MM.1S (cell line): ENCODE results near the gene AANAT.

Experiments used
- DNase-seq: peaks from one replicate; pipeline ENCODE4 v3.0.0-alpha.2; 2015
- H2AFZ ChIP-seq: fragments of 300-600 bp; sonication (generic); 2 replicates; pipeline ENCODE4 v1.6.0; 2016; ENCODE audit warnings: antibody characterized with exemption, low read length
- H3F3A ChIP-seq: fragments of 300-600 bp; sonication (generic); 2 replicates; pipeline ENCODE4 v1.6.1; 2016; ENCODE audit warnings: mild to moderate bottlenecking, antibody characterized with exemption, low read length, moderate library complexity, mixed read lengths; ENCODE audit not compliant: insufficient read depth
- H3K27ac ChIP-seq: fragments of 300-600 bp; sonication (generic); 2 replicates; pipeline ENCODE4 v1.5.1; 2016; ENCODE audit warnings: mild to moderate bottlenecking, low read length
- H3K27me3 ChIP-seq: fragments of 300-600 bp; sonication (generic); replicated peaks from 2 replicates; pipeline ENCODE4 v1.6.0; 2016; ENCODE audit warnings: low read length; ENCODE audit not compliant: insufficient read depth
- H3K36me3 ChIP-seq: fragments of 300-600 bp; sonication (generic); replicated peaks from 2 replicates; pipeline ENCODE4 v1.6.1; 2016; ENCODE audit warnings: mild to moderate bottlenecking, low read length, mixed read lengths; ENCODE audit not compliant: insufficient read depth
- H3K4me1 ChIP-seq: fragments of 300-600 bp; sonication (generic); 2 replicates; pipeline ENCODE4 v1.6.1; 2016; ENCODE audit warnings: low read length, mixed read lengths
- H3K4me2 ChIP-seq: fragments of 300-600 bp; sonication (generic); 2 replicates; pipeline ENCODE4 v1.6.0; 2016; ENCODE audit warnings: low read depth, low read length
- H3K4me3 ChIP-seq: fragments of 300-600 bp; sonication (generic); 2 replicates; pipeline ENCODE4 v1.5.1; 2016; ENCODE audit warnings: low read length, mixed read lengths
- H3K79me2 ChIP-seq: fragments of 300-600 bp; sonication (generic); 2 replicates; pipeline ENCODE4 v1.6.1; 2016; ENCODE audit warnings: mixed run types, low read length, mixed read lengths
- H3K9ac ChIP-seq: fragments of 300-600 bp; sonication (generic); 2 replicates; pipeline ENCODE4 v1.6.1; 2016; ENCODE audit warnings: low read length, mixed read lengths
- H3K9me2 ChIP-seq: fragments of 300-600 bp; sonication (generic); replicated peaks from 2 replicates; pipeline ENCODE4 v1.6.1; 2016; ENCODE audit warnings: mild to moderate bottlenecking, low read length, mixed read lengths; ENCODE audit not compliant: insufficient read depth
- H3K9me3 ChIP-seq: fragments of 300-600 bp; sonication (generic); replicated peaks from 2 replicates; pipeline ENCODE4 v1.6.1; 2016; ENCODE audit warnings: mild to moderate bottlenecking, low read length, mixed read lengths; ENCODE audit not compliant: insufficient read depth
- H4K20me1 ChIP-seq: fragments of 300-600 bp; sonication (generic); 2 replicates; pipeline ENCODE4 v1.6.1; 2016; ENCODE audit warnings: mild to moderate bottlenecking, low read length, moderate library complexity, mixed read lengths; ENCODE audit not compliant: insufficient read depth
- CTCF ChIP-seq: fragments of 300-600 bp; sonication (generic); IDR thresholded peaks from 2 replicates; pipeline ENCODE4 v1.5.1; 2016; ENCODE audit warnings: antibody characterized with exemption, low read length, mixed read lengths
- EZH2 ChIP-seq: fragments of 300-600 bp; sonication (generic); optimal IDR thresholded peaks from 2 replicates; pipeline ENCODE3; 2017; ENCODE audit warnings: low read depth, mild to moderate bottlenecking, antibody characterized with exemption, low read length, mixed read lengths
- EZH2phosphoT487 ChIP-seq: fragments of 300-600 bp; sonication (generic); IDR thresholded peaks from 2 replicates; pipeline ENCODE4 v1.6.1; 2018; ENCODE audit warnings: antibody characterized with exemption, low read length

The AANAT gene

GRCh38 chr17:76472258-76472645, 4.8 kb downstream of the AANAT start:
- no peak overlapping the region for H3K9ac ChIP-seq
- H4K20me1 ChIP-seq = no peaks in the 10 kb centered on the region
- no peaks in the 10 kb centered on the region for H3K9me3 ChIP-seq
- H3K9me2 ChIP-seq = no peaks in the 10 kb centered on the region
- no peak overlapping the region for H3K4me2 ChIP-seq
- H2AFZ ChIP-seq = no peak overlapping the region
- H3K27me3 ChIP-seq = no peaks in the 10 kb centered on the region
- DNase-seq = no peak
- H3K4me1 ChIP-seq = no peaks in the 10 kb centered on the region
- H3F3A ChIP-seq = no peaks in the 10 kb centered on the region
- TF ChIP-seq CTCF (no peak), EZH2 (no peak), EZH2phosphoT487 (no peak)
- H3K27ac ChIP-seq = no peak overlapping the region
- peaks cover 5% of the 10 kb centered on the region; the same call in 1 of the 2 replicates for H3K36me3 ChIP-seq
- H3K79me2 ChIP-seq = no peaks in the 10 kb centered on the region
- H3K4me3 ChIP-seq = no peak overlapping the region

GRCh38 chr17:76472726-76473125, 5.3 kb downstream of the AANAT start:
- Histone ChIP-seq H3K9me3 (no peaks in the 10 kb centered on the region), H2AFZ (no peak overlapping the region), H3K27ac (no peak overlapping the region), H3K27me3 (no peaks in the 10 kb centered on the region), H3K4me2 (no peak overlapping the region), H4K20me1 (no peaks in the 10 kb centered on the region), H3K79me2 (no peaks in the 10 kb centered on the region), H3F3A (no peaks in the 10 kb centered on the region), H3K9me2 (no peaks in the 10 kb centered on the region), H3K4me3 (no peak overlapping the region), H3K36me3 (peaks cover 5% of the 10 kb centered on the region; the same call in 1 of the 2 replicates), H3K4me1 (no peaks in the 10 kb centered on the region), H3K9ac (no peak overlapping the region)
- no peak for DNase-seq
- TF ChIP-seq CTCF = no peak
- no peak for TF ChIP-seq EZH2

- Histone ChIP-seq H3K36me3 (peaks cover 5% of the 10 kb centered on the region; the same call in 1 of the 2 replicates), H3K9me2 (no peaks in the 10 kb centered on the region), H2AFZ (no peak overlapping the region), H3K27me3 (no peaks in the 10 kb centered on the region), H3K9ac (no peak overlapping the region), H3K4me1 (no peaks in the 10 kb centered on the region), H3K9me3 (no peaks in the 10 kb centered on the region), H4K20me1 (no peaks in the 10 kb centered on the region), H3K4me2 (no peak overlapping the region), H3F3A (no peaks in the 10 kb centered on the region), H3K4me3 (no peak overlapping the region), H3K79me2 (no peaks in the 10 kb centered on the region), H3K27ac (no peak overlapping the region)
- no peak for DNase-seq
- peak; percentile 25 for TF ChIP-seq CTCF
- no peak for TF ChIP-seq EZH2
- TF ChIP-seq EZH2phosphoT487 = no peak
These were observed 6.2 kb downstream of the AANAT start for GRCh38 chr17:76473541-76473985.
